SW 1271 (cell line): ENCODE data around the gene WIPF1.

ENCODE experiments used
- DNase-seq, 2 experiments: peaks; one replicate each; lab custom pipeline; 2025; lab: John Stamatoyannopoulos, UW

Gene WIPF1

GRCh38 chr2:174597345-174598047 is at the start of gene WIPF1:
Gene WIPF1, minus strand, starts transcription at chr2:174597804. Its CDS starts 12,231 bp downstream, at chr2:174585573.
- DNase-seq = peak in 1 of 2 experiments; percentile 57

DNA sequence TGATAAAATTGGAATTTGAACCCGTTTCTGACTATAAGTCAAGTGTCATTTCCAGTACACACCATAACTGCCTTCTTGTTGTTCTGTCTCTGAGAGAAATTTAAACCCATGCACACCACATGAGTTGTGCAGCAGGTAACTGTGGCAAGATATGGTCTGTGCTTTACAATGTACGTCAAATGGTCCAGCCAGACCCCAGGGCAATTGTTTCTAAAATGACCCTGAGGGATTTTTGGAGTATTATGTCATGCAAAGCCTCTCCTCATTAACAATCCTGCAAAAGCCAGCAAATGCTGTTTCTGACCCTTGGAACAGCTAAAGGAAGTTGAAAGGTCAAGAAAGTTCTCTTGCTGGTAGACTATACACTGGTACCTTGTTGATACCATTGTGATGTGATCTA is 47.7 kb upstream of the WIPF1 start:
- no peak for DNase-seq

DNA sequence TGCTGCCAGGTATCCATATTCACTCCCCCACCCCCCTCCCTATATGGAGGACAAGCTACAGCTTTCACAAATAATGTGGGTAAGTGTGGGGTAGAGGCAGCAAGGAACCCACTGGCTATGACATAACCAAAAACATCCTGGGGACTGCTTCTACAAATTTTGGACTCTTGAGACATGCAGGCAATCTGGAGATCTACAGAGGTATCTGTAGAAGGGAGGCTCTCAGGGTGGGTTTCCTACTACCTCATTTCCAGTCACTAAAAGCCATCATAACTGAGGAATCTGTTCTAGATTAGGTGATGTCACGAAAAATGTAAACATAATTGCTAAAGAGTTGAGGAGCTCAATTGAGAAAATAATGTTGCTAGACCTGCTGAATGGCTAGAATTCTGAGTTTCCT is 46.8 kb upstream of the WIPF1 start:
- no peak for DNase-seq

- no peak for DNase-seq
Observed at GRCh38 chr2:174643356-174643755, 45.8 kb upstream of the WIPF1 start.

GRCh38 chr2:174641168-174641567 is 43.6 kb upstream of the WIPF1 start:
- DNase-seq = no peak

GRCh38 chr2:174636987-174637386 is 39.4 kb upstream of the WIPF1 start:
- DNase-seq = no peak

- DNase-seq = no peak
Observed at GRCh38 chr2:174635776-174636404, 38.3 kb upstream of the WIPF1 start.

DNA sequence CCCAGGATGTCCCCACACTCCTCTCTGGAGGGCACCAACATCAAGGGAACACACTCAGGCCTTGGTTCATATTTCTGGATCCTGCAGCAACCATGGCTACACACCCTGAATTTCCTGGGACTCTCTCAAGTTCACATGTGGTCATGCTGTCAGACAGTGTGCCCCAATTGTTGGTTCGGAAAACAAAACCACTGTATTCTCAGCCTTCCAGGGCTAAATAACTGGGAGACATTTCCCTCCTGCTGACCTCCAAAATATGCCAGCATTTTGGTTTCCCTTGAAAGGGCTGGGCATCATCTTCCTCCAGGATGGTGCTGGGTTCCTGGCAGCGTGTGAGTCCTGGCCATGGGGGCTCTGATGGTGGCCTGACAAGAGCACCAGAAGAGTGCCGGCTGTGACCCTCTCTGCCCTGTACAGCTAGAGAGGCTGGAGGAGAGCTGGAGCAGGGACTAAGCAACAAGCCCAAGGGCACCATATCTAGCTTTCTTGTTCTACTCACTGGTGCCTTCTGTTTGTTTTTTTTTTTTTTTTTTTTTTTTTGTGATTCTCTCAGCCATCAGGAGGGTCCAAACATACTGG is 37.5 kb upstream of the WIPF1 start:
- no peak for DNase-seq

DNA sequence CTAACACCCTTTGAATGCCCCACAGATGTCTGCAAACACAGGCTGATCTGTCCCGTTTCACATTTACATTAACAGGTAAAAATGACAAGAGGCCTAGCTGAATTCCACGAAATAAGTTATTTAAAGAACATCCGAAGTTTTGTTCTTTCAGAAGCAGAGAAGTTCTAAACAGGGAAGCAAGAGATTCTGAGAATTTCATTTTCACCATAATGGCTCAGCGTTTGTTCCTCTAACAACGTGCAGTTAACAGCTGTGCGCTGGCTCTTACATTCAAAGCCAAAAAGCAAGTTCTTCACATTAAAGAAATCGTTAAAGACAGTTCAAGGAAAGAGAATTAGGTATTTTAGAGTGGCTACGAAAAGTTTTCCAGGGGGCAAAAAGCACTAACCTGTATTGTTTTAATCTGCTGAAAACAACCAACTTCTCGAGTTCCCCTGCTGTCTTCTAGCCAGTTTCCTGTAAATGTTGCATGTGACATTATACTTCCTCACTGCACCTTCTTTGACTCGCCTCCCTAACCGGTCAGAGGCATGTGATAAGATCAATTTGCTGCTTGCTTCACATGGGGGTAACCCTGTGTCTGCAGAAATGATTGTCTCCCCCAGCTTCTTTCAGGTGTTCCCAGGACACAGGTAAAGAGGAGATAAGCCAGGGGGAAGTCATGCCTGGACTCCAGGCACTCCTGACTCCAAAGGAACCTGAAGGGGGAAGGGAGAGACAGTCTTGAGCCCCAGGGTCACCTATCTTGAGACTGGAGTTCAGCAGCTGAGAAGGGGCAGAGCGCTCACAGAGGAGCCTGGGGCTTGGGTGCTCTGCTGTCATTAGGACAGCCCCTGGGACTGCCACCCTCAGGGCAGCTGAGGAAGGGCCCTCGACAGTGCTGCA is 36.8 kb upstream of the WIPF1 start:
- DNase-seq = no peak

DNA sequence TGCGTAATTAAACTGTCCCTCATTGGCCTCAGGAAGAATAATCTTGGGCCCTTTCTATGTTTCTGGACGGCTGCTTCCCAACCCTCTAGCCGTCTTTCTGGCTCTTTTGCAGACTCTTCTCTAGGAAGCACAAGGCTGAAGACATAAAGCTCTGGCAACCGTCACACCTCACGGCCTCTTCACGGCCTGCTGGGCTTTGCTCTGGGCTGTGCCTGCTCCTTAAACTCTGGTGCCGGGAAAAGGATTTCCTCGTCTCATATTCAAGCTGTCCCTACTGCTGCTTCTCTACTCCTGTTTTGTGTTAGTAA is 36.0 kb upstream of the WIPF1 start:
- no peak for DNase-seq

DNA sequence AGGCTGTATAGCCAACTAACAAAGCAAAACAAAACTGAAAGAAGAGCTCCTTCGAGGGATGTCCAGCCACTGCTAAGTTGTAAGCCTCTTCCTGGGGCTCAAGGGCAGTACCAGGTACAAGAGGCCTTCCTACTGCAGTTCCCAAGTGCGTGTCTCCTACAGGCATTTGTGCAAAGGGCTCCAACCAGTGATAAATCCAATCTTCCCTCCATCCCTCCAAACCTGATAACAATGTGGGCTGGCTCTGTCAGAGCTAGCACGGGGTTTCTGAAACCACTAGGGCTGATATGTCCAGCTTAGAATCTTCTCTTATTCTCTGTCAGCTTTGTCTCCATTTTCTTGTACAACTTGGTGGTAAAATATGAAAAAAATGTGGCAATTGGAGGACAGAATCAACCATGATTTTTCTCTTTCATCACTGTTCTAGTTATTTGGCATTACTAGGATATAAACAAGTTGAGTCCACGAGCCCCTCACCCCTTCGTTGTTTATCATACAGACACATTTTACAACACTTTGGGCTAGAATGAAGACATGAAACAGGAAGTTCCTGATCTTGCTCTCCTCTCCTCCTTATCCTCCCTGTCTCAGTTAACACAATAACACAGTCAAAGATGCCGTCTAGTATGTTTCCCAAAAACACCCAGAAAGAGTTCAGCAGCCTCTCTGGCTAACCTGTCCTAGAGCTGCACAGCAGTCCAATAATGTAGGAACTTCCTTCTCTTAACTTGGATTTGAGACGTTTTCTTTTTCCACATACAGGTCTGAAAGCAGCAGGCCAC is 35.4 kb upstream of the WIPF1 start:
- DNase-seq = no peak

DNA sequence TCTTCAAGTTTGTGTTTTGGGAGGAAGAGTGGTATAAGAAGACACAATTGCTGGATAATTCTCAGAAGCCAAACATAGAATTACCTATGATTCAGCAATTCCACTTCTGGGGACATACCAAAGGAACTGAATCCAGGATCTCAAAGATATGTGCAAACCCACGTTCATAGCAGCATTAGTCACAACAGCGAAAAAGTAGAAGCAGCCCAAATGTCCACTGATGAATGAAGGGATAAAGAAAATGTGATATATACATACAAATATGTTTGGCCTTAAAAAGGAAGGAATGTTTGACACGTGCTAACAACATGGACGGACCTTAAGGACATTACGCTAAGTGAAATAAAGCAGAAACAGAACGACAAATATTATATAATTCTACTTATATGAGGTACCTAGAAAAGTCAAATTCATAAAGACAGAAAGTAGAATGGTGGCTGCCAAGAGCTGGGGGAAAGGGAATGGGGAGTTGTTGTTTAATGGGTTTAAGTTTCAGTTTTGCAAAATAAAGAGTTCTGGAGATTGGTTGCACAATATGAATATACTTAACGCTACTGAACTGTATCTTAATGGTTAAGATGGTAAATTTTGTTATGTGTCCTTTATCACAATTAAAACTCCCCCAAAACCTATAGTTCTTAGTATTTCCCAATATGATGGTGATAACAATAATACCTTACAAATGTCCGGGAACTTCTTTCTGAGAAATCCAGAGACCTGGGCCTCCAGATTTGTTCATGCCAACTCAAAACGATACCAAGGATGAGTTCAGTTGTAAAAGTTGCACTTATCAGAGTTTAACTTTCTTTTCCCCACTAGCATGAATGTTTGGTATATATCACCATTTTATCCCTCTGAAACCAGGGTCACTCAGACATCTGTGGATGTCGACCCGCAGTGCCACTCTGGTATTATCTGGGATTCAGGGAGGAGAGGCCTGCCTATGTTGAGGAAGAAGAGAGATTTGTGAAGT is 33.7 kb upstream of the WIPF1 start:
- no peak for DNase-seq

DNA sequence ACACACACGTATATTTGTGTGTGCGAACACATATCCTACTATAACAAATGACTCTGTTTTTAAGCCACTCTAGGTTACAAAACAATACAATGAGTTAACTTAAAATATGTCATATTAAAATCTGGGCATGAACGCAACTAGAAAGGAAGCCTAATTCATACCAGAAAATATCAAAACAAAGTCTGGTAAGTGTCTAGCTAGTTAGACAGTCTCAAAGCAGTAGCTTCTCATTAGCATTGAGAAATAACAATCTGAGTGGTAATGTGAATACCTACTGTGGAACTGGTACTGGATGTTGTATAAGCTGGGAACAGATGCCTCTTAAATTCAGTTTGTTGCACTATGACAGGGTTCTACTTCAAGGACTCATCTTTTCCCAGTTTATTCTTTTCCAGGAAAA is 32.5 kb upstream of the WIPF1 start:
- no peak for DNase-seq

- DNase-seq = no peak
Observed at GRCh38 chr2:174629506-174629905, 31.9 kb upstream of the WIPF1 start.

DNA sequence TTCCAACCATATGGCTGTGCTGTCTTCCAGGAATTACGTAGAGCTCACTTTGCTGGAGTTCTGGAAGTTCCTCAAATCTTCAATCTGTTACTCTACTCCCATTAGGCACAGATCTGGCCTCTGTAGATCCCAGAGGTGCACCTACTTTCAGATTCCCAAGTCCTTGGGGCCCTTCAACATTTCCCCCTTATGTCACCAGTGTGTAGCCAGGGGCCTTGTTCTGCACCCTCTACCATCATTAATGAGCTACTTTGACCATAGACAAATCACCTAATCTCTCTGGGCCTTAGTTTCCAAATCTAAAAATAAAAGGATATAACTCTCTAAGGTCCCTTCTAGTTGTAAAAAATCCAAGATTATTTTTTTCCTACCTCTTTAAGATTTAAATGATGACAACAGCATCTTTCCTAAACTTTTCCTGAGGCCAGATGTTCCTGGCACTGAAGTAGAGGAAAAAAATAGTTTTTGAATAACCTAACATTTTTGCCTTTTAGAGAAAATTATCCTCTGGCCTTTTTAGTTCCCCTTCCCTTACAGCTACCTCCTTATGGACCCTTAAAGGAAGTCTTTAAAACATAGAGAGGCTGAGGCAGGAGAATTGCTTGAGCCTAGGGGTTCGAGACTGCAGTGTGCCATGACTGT is 31.0 kb upstream of the WIPF1 start:
- DNase-seq = no peak

GRCh38 chr2:174627216-174627615 is 29.6 kb upstream of the WIPF1 start:
- no peak for DNase-seq

DNA sequence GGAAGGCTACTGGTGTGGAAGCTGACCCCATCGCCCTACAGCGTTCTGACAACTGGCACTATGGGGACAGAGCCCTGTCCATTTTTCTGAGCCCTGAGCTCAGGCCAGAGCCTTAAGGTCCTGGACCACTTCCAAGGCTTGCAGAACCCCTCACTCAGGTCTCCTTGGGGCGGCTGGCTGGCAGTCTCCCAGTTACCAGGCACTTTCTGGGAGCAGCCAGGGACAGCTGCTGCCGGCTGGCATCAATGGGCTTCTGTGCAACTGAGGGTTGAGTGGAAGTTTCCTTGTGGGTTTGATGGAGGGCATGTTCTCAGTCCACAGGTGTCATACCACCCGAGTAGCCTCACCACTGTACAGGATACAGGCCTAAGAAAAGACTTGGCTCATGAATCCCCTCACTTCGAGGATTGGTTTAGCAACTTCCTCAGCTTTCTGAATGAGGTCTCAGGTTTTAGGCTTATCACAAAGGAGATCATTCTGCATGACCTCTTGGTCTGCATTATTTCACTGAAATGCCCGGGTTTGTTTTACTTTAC is 27.4 kb upstream of the WIPF1 start:
- DNase-seq = no peak

GRCh38 chr2:174623690-174624089 is 26.1 kb upstream of the WIPF1 start:
- DNase-seq = no peak

- DNase-seq = no peak
Observed at GRCh38 chr2:174623106-174623637, 25.6 kb upstream of the WIPF1 start.

DNA sequence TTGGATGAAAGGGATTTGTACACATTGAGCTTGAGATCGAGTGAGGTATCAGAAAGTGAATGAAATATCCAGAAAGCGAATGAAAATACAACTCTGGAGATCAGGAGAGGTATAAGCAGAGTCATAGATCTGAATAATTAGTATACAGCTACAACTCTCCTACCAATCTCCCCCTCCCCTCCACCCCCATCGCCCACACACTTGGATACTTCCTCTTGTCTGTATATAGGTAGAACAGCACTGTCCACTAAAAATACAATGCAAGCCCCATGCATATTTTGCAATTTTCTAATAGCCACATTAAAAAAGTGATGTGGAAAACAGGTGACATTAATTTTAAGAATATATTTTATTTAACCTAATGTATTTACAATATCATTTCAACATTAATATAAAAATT is 23.7 kb upstream of the WIPF1 start:
- no peak for DNase-seq
